ENCODE data around the gene PRDX3.
A peak's percentile ranks its signal among the peaks of the same experiment; 100 is the strongest.

PRDX3 gene

DNA sequence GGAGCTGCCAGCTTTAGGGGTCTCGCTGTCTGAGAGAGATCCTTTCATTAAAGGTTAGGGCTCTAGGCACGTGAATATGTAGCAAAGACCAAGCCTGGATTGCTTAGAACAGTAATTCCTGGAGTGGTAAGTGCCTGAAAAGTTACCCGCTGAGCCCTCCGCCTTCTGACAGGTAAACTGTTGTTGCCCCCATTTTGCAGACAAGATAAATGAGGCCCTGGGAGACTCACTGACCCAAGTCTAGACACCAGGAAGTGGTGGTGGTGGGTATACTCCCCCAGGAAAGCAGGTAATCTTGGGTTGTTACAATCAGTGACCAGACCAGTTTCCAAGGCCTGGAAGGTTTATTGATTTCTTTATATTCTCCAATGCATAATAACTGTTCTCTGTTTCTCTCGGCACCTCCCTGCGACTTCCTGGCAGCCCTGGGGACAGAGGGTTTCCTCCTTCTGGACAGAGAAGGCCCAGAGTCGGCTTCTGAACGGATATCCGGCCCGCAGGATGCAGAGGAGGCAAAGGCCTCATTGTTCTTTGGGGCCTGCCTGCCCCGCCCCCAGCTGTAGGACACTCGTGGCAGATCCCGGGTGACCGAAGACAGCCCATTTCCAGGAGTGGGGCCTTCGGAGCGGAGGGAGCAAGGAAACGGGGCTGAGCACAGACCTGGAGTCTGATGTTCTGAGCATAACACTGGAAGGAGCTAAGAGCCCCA, 27.4 kb upstream of the PRDX3 start:
- peak overlapping the region; percentile 65 to 84 for H3K4me3 ChIP-seq (ENCODE audit: low read depth in 1 of 2, low read length in 1 of 2)
- H3K27me3 ChIP-seq, result no peaks in the 10 kb centered on the region
- H3K27ac ChIP-seq, result peak overlapping the region; percentile 95
- no peaks in the 10 kb centered on the region for H3K36me3 ChIP-seq
- H3K4me1 ChIP-seq (ENCODE audit: control insufficient read depth in 1 of 2, insufficient read depth in 1 of 2, low read depth in 1 of 2, low read length in 1 of 2), result peaks cover 33 to 34% of the 10 kb centered on the region in 2 experiments
- H3K9me3 ChIP-seq, result no peaks in the 10 kb centered on the region
- TF ChIP-seq CTCF (IDR thresholded peaks at IDR 0.05), result no peak

DNA sequence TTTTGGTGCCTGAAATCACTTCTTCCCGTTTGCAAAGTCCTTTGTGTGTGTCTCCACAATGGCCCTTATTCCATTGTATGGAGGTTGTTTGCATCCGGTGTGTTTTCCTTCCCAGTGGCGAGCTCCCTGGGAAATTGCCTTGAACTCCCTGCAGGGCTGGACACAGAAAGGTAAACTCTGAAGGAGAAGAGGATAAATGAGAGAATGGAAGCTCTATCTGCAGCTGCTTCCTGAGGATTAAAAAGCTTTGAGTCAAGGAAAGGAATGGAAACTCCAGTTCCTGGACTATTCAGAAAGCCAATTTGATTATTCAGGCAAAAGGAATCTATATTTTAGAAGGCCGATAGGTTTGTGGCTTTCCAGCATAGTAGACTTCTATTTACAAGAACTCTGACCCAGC, 24.4 kb upstream of the PRDX3 start:
- H3K27ac ChIP-seq, result no peak overlapping the region

DNA sequence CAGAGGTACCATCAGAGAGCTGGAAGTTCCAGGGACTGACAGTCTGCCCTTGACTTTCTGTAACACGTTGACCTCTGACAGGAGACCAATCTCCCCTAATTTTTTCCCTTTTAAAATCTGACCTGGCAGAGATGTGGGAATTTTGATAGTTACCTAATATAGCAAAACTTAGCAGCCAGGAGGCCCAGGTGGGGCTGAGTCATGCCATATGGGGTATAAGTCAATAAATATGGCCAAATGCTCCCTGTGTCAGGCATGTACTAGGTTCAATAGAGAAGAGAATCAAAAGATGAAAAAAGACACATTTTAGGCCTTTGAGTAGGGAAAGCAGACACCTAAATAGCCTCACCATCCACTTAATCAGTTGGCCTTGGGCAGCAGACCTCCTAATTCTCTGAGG, 22.6 kb upstream of the PRDX3 start:
- no peaks in the 10 kb centered on the region for H3K36me3 ChIP-seq
- no peak for TF ChIP-seq CTCF (IDR thresholded peaks at IDR 0.05)
- H3K9me3 ChIP-seq, result no peaks in the 10 kb centered on the region
- H3K27ac ChIP-seq, result no peak overlapping the region
- no peak overlapping the region for H3K4me3 ChIP-seq (ENCODE audit: low read depth in 1 of 2, low read length in 1 of 2)
- H3K4me1 ChIP-seq (ENCODE audit: control insufficient read depth in 1 of 2, insufficient read depth in 1 of 2, low read depth in 1 of 2, low read length in 1 of 2), result peaks cover 16 to 26% of the 10 kb centered on the region in 2 experiments
- H3K27me3 ChIP-seq, result no peaks in the 10 kb centered on the region

More for the DNA sequence above, 24.4 kb upstream of the PRDX3 start:
- H3K4me1 ChIP-seq (ENCODE audit: control insufficient read depth in 1 of 2, insufficient read depth in 1 of 2, low read depth in 1 of 2, low read length in 1 of 2), result peaks cover 19 to 24% of the 10 kb centered on the region in 2 experiments
- no peak overlapping the region for H3K4me3 ChIP-seq (ENCODE audit: low read depth in 1 of 2, low read length in 1 of 2)
- TF ChIP-seq CTCF (IDR thresholded peaks at IDR 0.05), result no peak
- H3K9me3 ChIP-seq, result no peaks in the 10 kb centered on the region
- no peaks in the 10 kb centered on the region for H3K36me3 ChIP-seq
- H3K27me3 ChIP-seq, result no peaks in the 10 kb centered on the region

DNA sequence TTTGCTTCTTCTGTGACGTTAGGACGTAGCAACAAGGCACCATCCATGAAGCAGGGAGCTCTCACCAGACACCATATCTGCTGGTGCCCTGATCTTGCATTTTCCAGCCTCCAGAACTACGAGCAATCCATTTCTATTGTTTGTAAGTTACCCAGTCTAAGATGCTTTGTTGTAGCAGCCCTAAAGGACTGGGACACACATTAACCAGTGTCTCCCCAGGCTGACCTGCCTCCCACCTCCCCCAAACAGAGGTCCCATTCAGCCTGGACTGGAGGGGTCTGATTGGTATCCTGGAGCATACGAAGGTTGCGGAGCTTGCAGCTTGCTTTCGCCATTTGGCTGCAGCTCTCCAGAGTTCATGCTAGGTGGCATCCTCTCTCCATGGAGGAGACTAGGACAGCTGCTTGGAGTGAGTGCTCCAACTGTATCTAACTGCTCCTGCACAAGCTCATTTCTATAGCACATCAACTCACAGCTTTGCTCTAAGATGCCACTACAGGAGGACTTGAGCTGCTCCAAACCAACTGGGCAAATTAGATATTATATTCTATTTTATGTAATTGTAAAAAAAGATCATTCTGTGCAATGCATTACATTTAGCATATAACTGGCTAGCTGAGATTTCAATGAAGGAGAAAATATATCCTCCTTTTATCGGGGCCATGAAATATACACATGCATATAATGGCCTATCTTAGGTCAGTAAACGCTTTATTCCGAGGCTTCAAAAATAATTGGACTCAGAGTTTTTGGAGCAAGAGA, 20.8 kb upstream of the PRDX3 start:
- Histone ChIP-seq H3K36me3 (no peaks in the 10 kb centered on the region), H3K27ac (no peak overlapping the region), H3K4me1 (ENCODE audit: control insufficient read depth in 1 of 2, insufficient read depth in 1 of 2, low read depth in 1 of 2, low read length in 1 of 2) (peaks cover 12 to 22% of the 10 kb centered on the region in 2 experiments), H3K4me3 (ENCODE audit: low read depth in 1 of 2, low read length in 1 of 2) (no peak overlapping the region), H3K9me3 (no peaks in the 10 kb centered on the region), H3K27me3 (no peaks in the 10 kb centered on the region)
- no peak for TF ChIP-seq CTCF (IDR thresholded peaks at IDR 0.05)

GRCh38 chr10:119198438-119198837, 19.8 kb upstream of the PRDX3 start:
- Histone ChIP-seq H3K4me1 (ENCODE audit: control insufficient read depth in 1 of 2, insufficient read depth in 1 of 2, low read depth in 1 of 2, low read length in 1 of 2) (peaks cover 12 to 22% of the 10 kb centered on the region in 2 experiments), H3K9me3 (no peaks in the 10 kb centered on the region), H3K27ac (peak overlapping the region; percentile 50), H3K4me3 (ENCODE audit: low read depth in 1 of 2, low read length in 1 of 2) (no peak overlapping the region), H3K36me3 (no peaks in the 10 kb centered on the region), H3K27me3 (no peaks in the 10 kb centered on the region)
- no peak for TF ChIP-seq CTCF (IDR thresholded peaks at IDR 0.05)

Measured in neutrophil (primary cell).